Kidney (tissue), 14 donors: ENCODE measurements around the gene TSPAN3. TPM values are rescaled to one million over a fixed set of nuclear protein-coding genes. Genes with fewer than 3 reads are reported as not detected.
A peak's percentile ranks its signal among the peaks of the same experiment; 100 is the strongest.

Source experiments
- DNase-seq, 5 donors: peaks; one replicate each; pipeline ENCODE4 v3.0.0-alpha.2; 2013 to 2020
- FAIRE-seq: peaks from 2 replicates; lab custom pipeline; 2012; peaks lifted over from hg19 to GRCh38; lab: Jason Lieb, UNC
- H3K27ac ChIP-seq, 2 donors: one replicate each; pipeline ENCODE4 v1.7.0; 2013; ENCODE audit warnings: low read depth in 2 of 2, low read length in 2 of 2, inconsistent platforms in 1 of 2
- H3K27me3 ChIP-seq: one replicate; pipeline ENCODE4 v1.7.1; 2013; ENCODE audit warnings: low read length, inconsistent platforms; ENCODE audit not compliant: control insufficient read depth, insufficient read depth
- H3K36me3 ChIP-seq, 3 donors: one replicate each; pipeline versions ENCODE4 v1.7.0 to v1.7.1; 2013; ENCODE audit warnings: low read length in 3 of 3, control low read depth in 1 of 3, inconsistent platforms in 1 of 3; ENCODE audit not compliant: insufficient read depth in 3 of 3, control insufficient read depth in 2 of 3
- H3K4me1 ChIP-seq, 3 donors: one replicate each; pipeline versions ENCODE4 v1.7.0 to v1.7.1; 2013; ENCODE audit warnings: low read length in 3 of 3, inconsistent platforms in 1 of 3, low read depth in 1 of 3; ENCODE audit not compliant: control insufficient read depth in 2 of 3, insufficient read depth in 2 of 3
- H3K4me3 ChIP-seq, 3 donors: one replicate each; pipeline versions ENCODE4 v1.7.0 to v1.8.1; 2013; ENCODE audit warnings: low read length in 3 of 3, control low read depth in 1 of 3, inconsistent platforms in 1 of 3
- H3K9ac ChIP-seq, 3 donors: one replicate each; pipeline versions ENCODE4 v1.7.0 to v1.7.1; 2013; ENCODE audit warnings: low read length in 3 of 3, control low read depth in 1 of 3, inconsistent platforms in 1 of 3
- H3K9me3 ChIP-seq, 3 donors: one replicate each; pipeline versions ENCODE4 v1.7.0 to v1.7.1; 2013; ENCODE audit warnings: low read length in 3 of 3, control low read depth in 1 of 3, inconsistent platforms in 1 of 3; ENCODE audit not compliant: control insufficient read depth in 2 of 3, insufficient read depth in 1 of 3
- CTCF ChIP-seq: IDR thresholded peaks from 3 replicates; pipeline ENCODE4 v1.5.1; 2012; ENCODE audit warnings: mild to moderate bottlenecking, moderate library complexity, borderline replicate concordance; ENCODE audit not compliant: insufficient read depth; ENCODE audit errors: extremely low read depth
- intact Hi-C: fragments of 100-400 bp; cut with DNase I; formaldehyde crosslinking; loops from one replicate; pipeline ENCODE4 v1.11.1; 2022
- polyA plus RNA-seq: library from polyadenylated mRNA; stranded (reverse); fragments of 350-450 nt; fragmentation: Illumina TruSeq; extraction: RNeasy Lipid Tissue Mini Kit (QIAGEN cat#74804); gene quantifications from one replicate; pipeline ENCODE4 v1.2.3, GENCODE V29; 2014; ENCODE audit warnings: low read depth, low replicate concordance; ENCODE audit not compliant: insufficient read depth
- total RNA-seq: library from RNA; stranded (reverse); fragmentation: NEBNext Ultra II Directional; extraction: Animal tissue kit (Norgen Biotek cat#: 25700); gene quantifications from one replicate; pipeline ENCODE4 v1.2.1, GENCODE V29; 2021
- donor health status: control.
- donor health status: control.
- donor health status: control.
- donor health status: control.
- donor health status: control.
- donor health status: DM: yes; HTN: yes; CAD: no.
- donor health status: Normal renal cell carcinoma (clear cell type).

TSPAN3 gene
- total and polyA plus RNA-seq, 2 donors from 2014 or later: 245 to 273 TPM

- TF ChIP-seq CTCF: no peak
- Histone ChIP-seq H3K27me3 (no peaks in the 10 kb centered on the region), H3K4me1 (peaks cover 6 to 27% (median 15%) of the 10 kb centered on the region in 3 donors), H3K9ac (no peak overlapping the region), H3K9me3 (no peaks in the 10 kb centered on the region), H3K27ac (no peak overlapping the region), H3K36me3 (no peaks in the 10 kb centered on the region), H3K4me3 (no peak overlapping the region)
- intact Hi-C loops: no loop called here
- DNase-seq (no peak), FAIRE-seq (no peak)
Measured at GRCh38 chr15:77060546-77060945, 10.4 kb downstream of the TSPAN3 start.

- H3K27ac ChIP-seq: no peak overlapping the region
- peaks cover 6 to 27% (median 15%) of the 10 kb centered on the region in 3 donors for H3K4me1 ChIP-seq
- H3K36me3 ChIP-seq: no peaks in the 10 kb centered on the region
- no peak for TF ChIP-seq CTCF
- H3K9me3 ChIP-seq: no peaks in the 10 kb centered on the region
- FAIRE-seq (no peak), DNase-seq (peak in 1 of 5 donors; percentile 64)
- H3K27me3 ChIP-seq: no peaks in the 10 kb centered on the region
- peak overlapping the region in 1 of 3 donors; percentile 4 for H3K4me3 ChIP-seq
- no peak overlapping the region for H3K9ac ChIP-seq
- intact Hi-C loops: no loop called here
Measured at GRCh38 chr15:77059786-77060361, 11.0 kb downstream of the TSPAN3 start.

GRCh38 chr15:77058468-77058867 is 12.4 kb downstream of the TSPAN3 start:
- no peak for TF ChIP-seq CTCF
- no peaks in the 10 kb centered on the region for H3K36me3 ChIP-seq
- FAIRE-seq (no peak), DNase-seq (no peak)
- no peaks in the 10 kb centered on the region for H3K27me3 ChIP-seq
- no peaks in the 10 kb centered on the region for H3K9me3 ChIP-seq
- intact Hi-C loops: no loop called here
- no peak overlapping the region for H3K4me3 ChIP-seq
- peaks cover 6 to 18% (median 13%) of the 10 kb centered on the region in 3 donors for H3K4me1 ChIP-seq
- no peak overlapping the region for H3K9ac ChIP-seq
- no peak overlapping the region for H3K27ac ChIP-seq

- intact Hi-C loops: no loop called here
- Histone ChIP-seq H3K9me3 (no peaks in the 10 kb centered on the region), H3K4me1 (peaks cover 6 to 18% (median 13%) of the 10 kb centered on the region in 3 donors), H3K9ac (no peak overlapping the region), H3K36me3 (no peaks in the 10 kb centered on the region), H3K4me3 (no peak overlapping the region), H3K27me3 (no peaks in the 10 kb centered on the region), H3K27ac (no peak overlapping the region)
- TF ChIP-seq CTCF: no peak
- FAIRE-seq: no peak
- no peak for DNase-seq
Measured at GRCh38 chr15:77057685-77058084, 13.2 kb downstream of the TSPAN3 start.
